NCI-H1417 treated with DMSO at 0.1 percent for 48 hours (cell line): ENCODE measurements around the gene KAZN.

Source experiments
- DNase-seq: peaks from one replicate; lab custom pipeline; 2025; lab: John Stamatoyannopoulos, UW

KAZN gene

GRCh38 chr1:14743368-14743767, 144.9 kb downstream of the KAZN start:
- no peak for DNase-seq

DNA sequence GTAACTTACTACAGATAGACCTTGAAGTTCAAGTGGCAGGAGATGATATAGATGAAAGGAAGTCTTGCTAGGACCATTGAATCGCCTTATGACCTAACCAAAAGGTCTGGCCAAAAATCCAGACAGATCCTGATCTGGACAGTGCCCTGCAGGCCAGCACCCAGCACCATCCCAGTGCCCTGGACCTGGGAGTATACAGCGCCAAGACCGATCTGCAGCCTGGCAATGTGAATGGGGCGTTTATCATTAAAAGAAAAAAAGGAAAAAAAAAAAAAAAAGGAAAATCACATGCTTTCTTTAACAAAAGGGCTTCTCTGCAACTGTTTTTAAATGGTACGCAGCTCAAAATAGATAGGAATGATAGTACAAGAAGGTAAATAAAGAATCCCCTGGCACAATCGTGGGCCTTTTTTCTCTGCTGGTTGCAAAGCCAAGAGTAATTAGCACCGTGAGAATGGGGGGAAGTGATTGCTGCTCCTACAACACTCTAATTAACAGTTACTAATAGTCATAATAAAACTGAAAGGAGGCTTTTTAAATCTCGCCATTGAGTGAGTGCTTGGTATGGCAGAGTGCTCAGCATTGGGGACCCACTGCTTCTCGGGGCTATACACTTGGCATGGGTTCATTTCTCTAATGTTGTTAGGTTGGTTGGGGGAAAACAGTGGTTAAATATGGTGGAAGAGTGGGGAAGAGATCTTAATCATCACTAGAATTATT, 146.7 kb downstream of the KAZN start:
- DNase-seq: no peak

GRCh38 chr1:14745789-14746188, 147.3 kb downstream of the KAZN start:
- DNase-seq: no peak

GRCh38 chr1:14746393-14746792, 147.9 kb downstream of the KAZN start:
- DNase-seq: no peak

GRCh38 chr1:14748151-14748550, 149.7 kb downstream of the KAZN start:
- no peak for DNase-seq

DNA sequence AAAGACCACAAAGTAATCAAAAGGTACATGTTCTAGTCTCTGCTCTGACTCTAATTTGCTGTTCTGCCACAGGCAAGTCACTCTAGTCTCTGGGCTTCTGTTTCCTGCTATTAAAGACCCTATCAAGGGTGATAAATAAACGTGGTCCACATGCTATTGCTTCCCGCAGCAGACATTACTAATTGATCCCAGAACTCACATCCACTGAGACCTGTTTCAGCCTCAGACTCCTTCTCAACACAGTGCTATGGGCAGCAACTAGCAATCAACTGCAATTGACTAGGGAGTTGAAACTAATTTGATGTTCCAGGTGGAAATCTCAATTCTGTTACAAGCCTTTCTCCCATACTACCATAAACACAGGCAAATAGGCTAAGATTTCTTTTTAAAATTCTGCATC, 150.5 kb downstream of the KAZN start:
- DNase-seq: no peak

- no peak for DNase-seq
Measured at GRCh38 chr1:14750490-14750889, 152.0 kb downstream of the KAZN start.

DNA sequence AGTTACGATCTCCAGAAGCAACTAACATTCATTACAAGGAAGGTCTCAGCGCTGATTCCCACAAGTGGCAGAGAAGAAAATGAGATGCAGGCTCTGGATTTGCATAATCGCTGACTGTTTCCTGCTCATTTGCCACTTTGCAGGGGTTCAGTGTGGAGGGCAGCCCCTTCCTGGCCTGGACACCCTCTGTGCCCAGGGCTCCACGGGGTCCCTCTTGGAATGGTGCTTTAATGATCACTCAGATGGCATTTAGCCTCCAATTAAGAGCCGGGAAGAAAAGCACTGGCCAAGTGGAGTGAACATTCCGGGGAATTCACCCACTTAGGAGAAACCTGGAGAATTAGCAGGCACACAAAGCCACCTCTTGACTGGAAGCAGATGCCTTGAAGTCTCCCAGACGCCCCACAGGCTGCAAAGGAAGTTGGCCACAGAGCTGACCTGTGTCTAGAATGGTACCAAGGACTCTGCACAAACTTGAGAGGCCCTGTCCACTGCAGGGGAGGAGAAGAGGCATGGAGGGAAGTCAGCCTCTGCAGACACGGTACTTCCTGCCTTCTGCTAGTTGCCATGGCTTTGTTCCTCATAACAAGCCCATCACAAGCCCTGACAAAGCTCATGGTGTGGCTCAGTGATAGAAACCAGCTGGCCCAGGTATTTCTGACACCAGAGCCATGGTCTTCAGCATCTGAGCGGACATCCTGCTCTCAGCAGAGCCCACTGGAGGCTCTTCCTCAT, 157.2 kb downstream of the KAZN start:
- DNase-seq: no peak

DNA sequence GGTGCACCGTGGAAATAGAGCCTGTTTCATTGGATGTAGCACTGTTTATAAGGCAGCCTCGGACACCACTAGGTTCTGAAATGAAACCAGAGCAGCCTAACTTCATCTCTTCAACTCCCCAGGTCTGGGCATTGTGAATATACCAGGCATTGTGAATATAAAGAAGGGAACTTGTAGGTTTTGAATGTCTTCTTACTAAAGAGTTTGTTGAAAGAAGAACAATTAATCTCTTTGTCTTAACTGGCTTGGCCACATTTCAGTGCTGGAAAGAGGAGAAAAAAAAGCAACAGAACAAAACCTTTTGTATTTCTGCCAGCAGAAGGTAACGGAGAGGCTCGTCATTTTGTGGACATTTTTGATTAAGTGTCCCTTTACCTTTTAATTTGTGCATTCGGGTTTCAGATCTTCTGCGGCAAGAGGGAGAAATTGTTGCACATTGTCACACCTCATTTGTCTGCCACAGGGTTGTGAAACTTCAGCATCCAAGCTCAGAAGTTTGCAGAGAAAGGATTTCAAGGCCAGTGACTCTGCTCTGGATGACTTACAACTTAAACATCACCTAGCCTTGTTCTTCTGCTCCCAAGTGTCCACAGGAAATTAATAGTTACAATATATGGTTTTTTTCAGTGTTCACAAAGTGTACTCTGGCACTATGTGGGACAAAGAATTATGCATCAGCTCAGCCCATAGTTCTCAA, 158.3 kb downstream of the KAZN start:
- no peak for DNase-seq

DNA sequence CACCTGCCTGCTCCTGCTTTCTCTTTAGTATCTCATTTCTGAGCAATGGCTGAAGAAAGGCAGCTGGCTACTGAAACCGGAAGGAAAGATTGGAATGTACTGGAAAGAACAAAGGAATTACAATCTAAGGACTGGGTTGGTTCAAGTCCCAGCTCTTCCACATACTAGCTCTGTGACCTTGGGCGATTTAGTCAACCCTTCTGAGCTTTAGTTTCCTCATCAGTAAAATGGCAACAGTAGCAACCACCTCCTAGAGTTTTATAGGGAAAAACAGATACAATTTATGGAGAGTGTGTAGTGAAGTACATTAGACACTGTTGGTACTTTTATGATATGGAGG, 158.8 kb downstream of the KAZN start:
- no peak for DNase-seq

DNA sequence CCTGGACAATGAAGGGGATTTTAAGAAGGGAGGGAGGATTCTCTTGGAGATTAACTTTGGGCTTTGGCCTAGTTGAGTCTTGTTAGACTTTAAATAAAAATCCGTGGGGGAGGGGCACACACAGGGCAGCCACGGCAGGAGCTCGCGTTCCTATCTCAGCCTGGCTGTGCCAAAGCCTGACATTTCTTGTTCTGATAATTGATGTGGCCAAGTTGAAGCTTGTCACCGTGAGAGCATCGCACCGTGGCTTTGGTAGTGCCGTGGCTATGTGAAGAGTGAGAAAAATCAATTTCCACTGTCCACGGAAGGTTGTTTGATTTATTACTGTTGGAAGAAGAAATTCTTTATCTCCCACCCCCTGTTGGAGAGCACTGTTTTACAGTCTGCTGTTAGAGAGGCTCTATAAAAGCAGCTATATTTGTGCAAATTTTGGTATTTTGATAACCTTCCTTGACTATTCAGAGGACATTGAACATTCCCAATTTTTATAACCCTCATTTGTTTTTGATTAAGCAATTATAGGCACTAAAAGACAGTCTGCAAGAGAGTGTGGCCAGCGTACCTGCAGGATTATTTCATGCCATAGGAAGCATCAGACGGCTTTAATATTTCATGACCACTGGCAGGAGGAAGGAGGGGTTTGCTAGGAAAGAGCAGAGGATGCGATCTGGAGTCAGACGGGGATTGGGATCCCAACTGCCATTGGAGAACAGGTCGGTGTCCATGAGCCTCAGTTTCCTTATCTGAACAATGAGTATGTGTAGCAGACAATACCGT, 160.7 kb downstream of the KAZN start:
- DNase-seq: no peak

GRCh38 chr1:14759843-14760242, 161.4 kb downstream of the KAZN start:
- DNase-seq: no peak

- no peak for DNase-seq
Measured at GRCh38 chr1:14760780-14761179, 162.3 kb downstream of the KAZN start.

DNA sequence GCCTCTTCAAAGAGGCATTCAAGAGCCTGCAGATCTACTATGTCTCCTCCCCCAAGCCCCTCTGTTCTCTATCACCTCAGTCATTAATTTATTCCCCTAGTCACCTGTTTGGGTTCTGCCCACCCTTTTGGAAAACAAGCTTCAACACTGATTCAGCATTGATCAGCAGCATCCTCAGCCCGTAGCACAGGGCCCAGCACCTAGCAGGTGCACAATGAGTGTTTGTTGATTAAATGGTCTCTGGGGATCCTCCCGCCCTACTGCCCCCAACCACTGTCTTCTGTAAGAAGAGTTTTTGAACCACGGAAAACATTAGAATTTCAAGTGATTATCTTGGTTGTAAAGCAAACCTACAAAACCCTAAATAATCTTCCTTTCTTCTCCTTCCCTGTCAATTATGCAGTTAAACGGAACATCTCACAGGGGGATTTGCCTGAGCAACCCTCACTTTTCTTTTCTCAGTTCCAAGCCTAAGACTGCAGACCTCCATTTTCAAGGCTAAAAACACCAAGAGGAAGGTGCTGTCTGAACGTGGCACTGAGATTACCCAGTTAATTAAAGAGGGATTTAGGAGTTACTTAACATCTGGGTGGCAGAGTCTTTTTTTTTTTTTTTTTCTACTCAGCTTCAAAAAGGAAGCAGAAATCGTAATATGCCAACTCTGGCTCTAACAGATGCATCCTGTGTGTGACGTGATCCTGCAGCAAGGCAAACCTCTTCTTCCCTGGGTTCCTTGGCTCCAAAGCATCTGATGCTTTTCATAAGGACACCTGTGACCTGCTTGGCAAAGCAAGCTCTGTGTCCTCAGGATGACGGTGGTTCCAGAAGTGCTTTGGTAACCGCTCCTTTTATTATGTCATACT, 163.0 kb downstream of the KAZN start:
- DNase-seq: no peak

DNA sequence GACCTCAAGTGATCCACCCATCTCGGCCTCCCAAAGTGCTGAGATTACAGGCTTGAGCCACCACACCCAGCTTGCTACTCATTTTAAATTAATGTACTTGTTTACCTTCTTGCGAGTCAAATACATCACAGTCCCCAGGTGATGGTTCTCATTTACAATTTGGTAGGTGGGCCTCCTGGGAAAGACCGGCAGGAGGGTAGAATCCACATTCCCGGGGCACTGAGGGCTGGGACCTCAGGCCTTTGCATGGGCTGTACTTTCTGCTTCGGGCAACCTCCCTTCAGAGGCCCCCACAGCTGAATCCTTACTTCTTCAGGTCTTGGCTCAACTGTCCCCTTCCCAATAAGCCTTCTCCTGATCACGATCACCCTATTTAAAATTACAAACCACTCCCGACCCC, 165.5 kb downstream of the KAZN start:
- DNase-seq: no peak

DNA sequence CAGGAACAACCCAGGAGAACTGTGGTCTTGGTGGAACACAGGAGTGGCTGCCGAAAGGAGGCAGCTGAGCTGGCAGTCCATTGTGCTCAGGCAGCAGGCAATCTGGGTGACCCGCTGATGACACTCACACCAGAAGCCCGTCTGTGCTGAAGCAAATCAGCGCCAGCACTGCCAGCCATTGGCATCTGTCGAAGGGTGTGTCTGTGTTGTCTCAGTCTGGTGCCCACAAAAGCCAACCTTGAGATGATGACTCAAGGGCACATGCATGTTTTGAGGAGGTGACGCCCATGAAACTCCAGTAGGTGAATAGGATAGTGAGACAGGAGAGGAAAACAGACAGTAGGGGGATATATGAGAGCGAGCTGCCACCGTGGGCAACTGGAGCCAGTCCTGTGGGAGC, 167.3 kb downstream of the KAZN start:
- no peak for DNase-seq

DNA sequence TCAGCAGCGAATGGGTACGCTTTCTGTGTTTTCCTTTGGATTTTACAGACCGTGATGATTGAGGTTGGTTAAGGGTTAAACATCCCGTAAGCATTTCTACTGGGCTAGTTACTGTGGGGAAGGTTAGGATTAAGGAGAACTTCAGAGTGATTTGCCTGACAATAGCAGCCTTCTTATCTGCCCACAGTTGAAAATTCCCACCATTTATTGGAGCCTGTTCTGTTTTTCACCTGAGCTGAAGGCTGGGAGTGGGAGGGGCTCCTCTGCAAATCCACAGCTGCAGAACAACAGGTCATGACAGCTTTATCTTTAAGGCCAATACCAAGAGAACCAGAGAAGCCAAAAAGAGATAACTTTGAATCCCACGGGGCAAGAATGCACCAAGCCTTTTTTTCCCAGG, 168.6 kb downstream of the KAZN start:
- no peak for DNase-seq

- no peak for DNase-seq
Measured at GRCh38 chr1:14768582-14769304, 170.3 kb downstream of the KAZN start.

GRCh38 chr1:14769486-14770274, 171.2 kb downstream of the KAZN start:
- DNase-seq: no peak

GRCh38 chr1:14773396-14774025, 175.0 kb downstream of the KAZN start:
- no peak for DNase-seq
